BLaER1 (cell line): ENCODE data around the gene ADARB1.
"Not testable (repeated sequence)": the region's sequence is repeated elsewhere in the genome, so short reads cannot be mapped to it uniquely, and the experiment has no call there.

Source experiments
- H3K27ac ChIP-seq: shearing (Covaris generic); formaldehyde crosslinking; 2 replicates; pipeline ENCODE4 v1.8.1; 2022
- H3K27me3 ChIP-seq: shearing (Covaris generic); formaldehyde crosslinking; 2 replicates; pipeline ENCODE4 v1.8.1; 2022
- H3K36me3 ChIP-seq: shearing (Covaris generic); formaldehyde crosslinking; 2 replicates; pipeline ENCODE4 v1.8.1; 2022
- H3K4me1 ChIP-seq: shearing (Covaris generic); formaldehyde crosslinking; 2 replicates; pipeline ENCODE4 v1.8.1; 2022
- H3K4me2 ChIP-seq: shearing (Covaris generic); formaldehyde crosslinking; 2 replicates; pipeline ENCODE4 v1.8.1; 2022
- H3K4me3 ChIP-seq: shearing (Covaris generic); formaldehyde crosslinking; 2 replicates; pipeline ENCODE4 v1.8.1; 2022
- H3K9ac ChIP-seq: shearing (Covaris generic); formaldehyde crosslinking; 2 replicates; pipeline ENCODE4 v1.8.1; 2022
- H3K9me3 ChIP-seq: shearing (Covaris generic); formaldehyde crosslinking; 2 replicates; pipeline ENCODE4 v1.8.1; 2022
- H4K20me1 ChIP-seq: shearing (Covaris generic); formaldehyde crosslinking; 2 replicates; pipeline ENCODE4 v1.8.1; 2022
- Cebpa-rat ChIP-seq: shearing (Covaris generic); IDR thresholded peaks from 2 replicates; pipeline ENCODE4 v1.8.1; 2022

Gene ADARB1

DNA sequence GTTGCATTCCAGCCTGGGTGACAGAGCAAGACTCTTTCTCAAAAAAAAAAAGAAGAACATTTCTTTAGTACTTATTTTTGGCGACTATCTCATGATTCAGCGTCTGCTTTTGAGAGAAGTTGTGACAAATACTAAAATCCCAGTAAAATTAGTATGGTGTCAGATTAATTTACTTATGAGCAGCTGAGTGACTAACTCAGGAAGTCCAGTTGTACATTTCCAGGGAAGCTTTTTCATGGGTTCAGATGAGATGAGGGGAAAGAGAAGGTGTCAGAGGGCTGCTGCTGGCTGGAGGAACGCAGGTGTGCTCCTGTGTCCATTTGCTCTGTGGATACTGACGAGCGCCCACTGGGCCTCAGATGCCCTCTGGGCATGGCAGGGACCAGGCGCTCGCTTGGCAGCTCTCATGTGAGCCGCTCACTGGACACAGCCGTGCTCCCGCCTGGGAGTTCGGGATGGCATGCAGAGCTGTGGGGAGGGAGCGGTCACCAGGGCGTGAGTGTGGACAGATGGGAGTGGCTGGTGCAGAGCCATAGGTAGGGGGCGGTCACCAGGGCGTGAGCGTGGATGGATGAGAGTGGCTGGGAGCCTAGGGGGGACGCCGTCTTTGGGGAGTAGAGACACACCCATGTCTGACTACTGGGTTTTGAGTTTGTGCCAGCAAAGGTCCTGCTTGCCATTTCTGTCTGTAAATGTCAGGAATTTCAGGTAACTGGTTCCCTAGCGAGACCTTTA, 55.0 kb downstream of the ADARB1 start:
- Histone ChIP-seq H3K4me1 (peaks cover 96% of the 10 kb centered on the region), H3K9me3 (no peaks in the 10 kb centered on the region), H3K4me2 (peak overlapping the region; percentile 95), H3K36me3 (peaks cover 22% of the 10 kb centered on the region), H3K27ac (peak overlapping the region; percentile 18; the same call in 1 of the 2 replicates), H3K27me3 (no peaks in the 10 kb centered on the region), H4K20me1 (peaks cover 93% of the 10 kb centered on the region), H3K4me3 (no peak overlapping the region), H3K9ac (0 out of 2 replicates have a peak overlapping the region, but pooled peaks have one; percentile 21)
- TF ChIP-seq Cebpa-rat, result no peak

- H3K27me3 ChIP-seq, result no peaks in the 10 kb centered on the region
- no peak overlapping the region for H3K4me3 ChIP-seq
- peaks cover 93% of the 10 kb centered on the region for H4K20me1 ChIP-seq
- H3K4me1 ChIP-seq, result peaks cover 96% of the 10 kb centered on the region
- peak overlapping the region; percentile 95 for H3K4me2 ChIP-seq
- H3K36me3 ChIP-seq, result peaks cover 25% of the 10 kb centered on the region
- H3K9ac ChIP-seq, result peak overlapping the region; percentile 39; the same call in 1 of the 2 replicates
- no peak for TF ChIP-seq Cebpa-rat
- no peaks in the 10 kb centered on the region for H3K9me3 ChIP-seq
- no peak overlapping the region for H3K27ac ChIP-seq
These were observed 56.0 kb downstream of the ADARB1 start for GRCh38 chr21:45130324-45130774.

- Histone ChIP-seq H3K4me2 (peak overlapping the region; percentile 95), H3K9me3 (no peaks in the 10 kb centered on the region), H3K4me3 (no peak overlapping the region), H3K4me1 (peaks cover 96% of the 10 kb centered on the region), H3K36me3 (peaks cover 23% of the 10 kb centered on the region), H3K27me3 (no peaks in the 10 kb centered on the region), H3K27ac (peak overlapping the region; percentile 57), H3K9ac (peak overlapping the region; percentile 39), H4K20me1 (peaks cover 93% of the 10 kb centered on the region)
- no peak for TF ChIP-seq Cebpa-rat
These were observed 57.2 kb downstream of the ADARB1 start for GRCh38 chr21:45131537-45131999.

- no peak for TF ChIP-seq Cebpa-rat
- Histone ChIP-seq H3K27ac (peak overlapping the region; percentile 52), H3K9ac (peak overlapping the region; percentile 39), H3K4me1 (peaks cover 96% of the 10 kb centered on the region), H3K27me3 (no peaks in the 10 kb centered on the region), H4K20me1 (peaks cover 90% of the 10 kb centered on the region), H3K36me3 (peaks cover 14% of the 10 kb centered on the region), H3K9me3 (no peaks in the 10 kb centered on the region), H3K4me3 (0 out of 2 replicates have a peak overlapping the region, but pooled peaks have one; percentile 14), H3K4me2 (peak overlapping the region; percentile 95)
These were observed 58.6 kb downstream of the ADARB1 start for GRCh38 chr21:45132841-45133573.

DNA sequence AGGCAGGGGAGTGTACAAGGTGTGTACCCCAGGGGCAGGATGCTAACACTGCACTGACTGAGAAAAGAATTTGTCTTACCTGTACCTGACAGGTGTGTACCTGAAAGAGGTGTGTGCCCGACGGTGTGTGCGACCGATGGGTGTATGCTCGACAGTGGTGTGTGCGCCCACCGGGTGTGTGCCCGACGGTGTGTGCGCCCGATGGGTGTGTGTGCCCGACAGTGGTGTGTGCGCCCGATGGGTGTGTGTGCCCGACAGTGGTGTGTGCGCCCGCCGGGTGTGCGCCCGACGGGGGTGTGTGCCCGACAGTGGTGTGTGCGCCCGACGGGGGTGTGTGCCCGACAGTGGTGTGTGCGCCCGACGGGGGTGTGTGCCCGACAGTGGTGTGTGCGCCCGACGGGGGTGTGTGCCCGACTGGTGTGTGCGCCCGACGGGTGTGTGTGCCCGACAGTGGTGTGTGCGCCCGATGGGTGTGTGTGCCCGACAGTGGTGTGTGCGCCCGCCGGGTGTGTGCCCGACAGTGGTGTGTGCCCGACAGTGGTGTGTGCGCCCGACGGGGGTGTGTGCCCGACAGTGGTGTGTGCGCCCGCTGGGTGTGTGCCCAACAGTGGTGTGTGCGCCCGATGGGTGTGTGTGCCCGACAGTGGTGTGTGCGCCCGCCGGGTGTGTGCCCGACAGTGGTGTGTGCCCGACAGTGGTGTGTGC, 59.3 kb downstream of the ADARB1 start:
- not testable (repeated sequence) for H3K27me3 ChIP-seq, H3K9me3 ChIP-seq, H3K4me3 ChIP-seq, H3K9ac ChIP-seq, H3K27ac ChIP-seq
- Histone ChIP-seq H3K4me2 (peak overlapping the region; percentile 95), H3K4me1 (peaks cover 96% of the 10 kb centered on the region), H4K20me1 (peaks cover 93% of the 10 kb centered on the region), H3K36me3 (peaks cover 19% of the 10 kb centered on the region)

GRCh38 chr21:45134279-45135076, 60.1 kb downstream of the ADARB1 start:
- Histone ChIP-seq H4K20me1 (peaks cover 95% of the 10 kb centered on the region), H3K9ac (no peak overlapping the region)

GRCh38 chr21:45135122-45135521, 60.7 kb downstream of the ADARB1 start:
- Histone ChIP-seq H3K36me3 (peaks cover 14% of the 10 kb centered on the region; the same call in 1 of the 2 replicates), H3K9me3 (no peaks in the 10 kb centered on the region), H3K4me3 (no peak overlapping the region), H3K27ac (no peak overlapping the region), H3K4me1 (peaks cover 87% of the 10 kb centered on the region), H3K27me3 (no peaks in the 10 kb centered on the region), H3K9ac (0 out of 2 replicates have a peak overlapping the region, but pooled peaks have one; percentile 16), H3K4me2 (peak overlapping the region; percentile 61), H4K20me1 (peaks cover 95% of the 10 kb centered on the region)
- TF ChIP-seq Cebpa-rat, result no peak

More at GRCh38 chr21:45134279-45135076, 60.1 kb downstream of the ADARB1 start:
- peak overlapping the region; percentile 61 for H3K4me2 ChIP-seq
- H3K4me3 ChIP-seq, result no peak overlapping the region
- no peak for TF ChIP-seq Cebpa-rat
- H3K9me3 ChIP-seq, result no peaks in the 10 kb centered on the region
- peaks cover 17% of the 10 kb centered on the region for H3K36me3 ChIP-seq
- H3K27me3 ChIP-seq, result no peaks in the 10 kb centered on the region
- peaks cover 91% of the 10 kb centered on the region for H3K4me1 ChIP-seq
- H3K27ac ChIP-seq, result no peak overlapping the region

- H3K4me3 ChIP-seq, result no peak overlapping the region
- no peaks in the 10 kb centered on the region for H3K9me3 ChIP-seq
- no peak overlapping the region for H3K27ac ChIP-seq
- H3K4me2 ChIP-seq, result peak overlapping the region; percentile 61
- no peaks in the 10 kb centered on the region for H3K27me3 ChIP-seq
- H4K20me1 ChIP-seq, result peaks cover 94% of the 10 kb centered on the region
- peaks cover 14% of the 10 kb centered on the region; the same call in 1 of the 2 replicates for H3K36me3 ChIP-seq
- H3K9ac ChIP-seq, result peak overlapping the region; percentile 16; the same call in 1 of the 2 replicates
- TF ChIP-seq Cebpa-rat, result no peak
- H3K4me1 ChIP-seq, result peaks cover 87% of the 10 kb centered on the region
These were observed 61.5 kb downstream of the ADARB1 start for GRCh38 chr21:45135868-45136267.

GRCh38 chr21:45136500-45136899, 62.1 kb downstream of the ADARB1 start:
- TF ChIP-seq Cebpa-rat, result no peak
- H3K27ac ChIP-seq, result no peak overlapping the region
- H3K36me3 ChIP-seq, result peaks cover 15% of the 10 kb centered on the region; the same call in 1 of the 2 replicates
- H3K9ac ChIP-seq, result peak overlapping the region; percentile 16; the same call in 1 of the 2 replicates
- H3K4me1 ChIP-seq, result peaks cover 83% of the 10 kb centered on the region
- H4K20me1 ChIP-seq, result peaks cover 94% of the 10 kb centered on the region
- peak overlapping the region; percentile 61 for H3K4me2 ChIP-seq
- H3K9me3 ChIP-seq, result no peaks in the 10 kb centered on the region
- H3K4me3 ChIP-seq, result no peak overlapping the region
- H3K27me3 ChIP-seq, result no peaks in the 10 kb centered on the region
